ENCODE results near the gene INHBA.

- TF ChIP-seq POLR2AphosphoS5 (IDR thresholded peaks at IDR 0.05; ENCODE audit: low read depth, low read length) (no peak), SIN3A (IDR thresholded peaks at IDR 0.05; ENCODE audit: borderline replicate concordance, insufficient read depth, low read length) (no peak)
These were observed 35.4 kb upstream of the INHBA start for GRCh38 chr7:41738336-41738735.
